Measurements from ENCODE around the gene ALG9. TPM values are rescaled to one million over a fixed set of nuclear protein-coding genes. Genes with fewer than 3 reads are reported as not detected.

Gene ALG9
- total RNA-seq, 1 donor from 2014 or later: 69.4 TPM

DNA sequence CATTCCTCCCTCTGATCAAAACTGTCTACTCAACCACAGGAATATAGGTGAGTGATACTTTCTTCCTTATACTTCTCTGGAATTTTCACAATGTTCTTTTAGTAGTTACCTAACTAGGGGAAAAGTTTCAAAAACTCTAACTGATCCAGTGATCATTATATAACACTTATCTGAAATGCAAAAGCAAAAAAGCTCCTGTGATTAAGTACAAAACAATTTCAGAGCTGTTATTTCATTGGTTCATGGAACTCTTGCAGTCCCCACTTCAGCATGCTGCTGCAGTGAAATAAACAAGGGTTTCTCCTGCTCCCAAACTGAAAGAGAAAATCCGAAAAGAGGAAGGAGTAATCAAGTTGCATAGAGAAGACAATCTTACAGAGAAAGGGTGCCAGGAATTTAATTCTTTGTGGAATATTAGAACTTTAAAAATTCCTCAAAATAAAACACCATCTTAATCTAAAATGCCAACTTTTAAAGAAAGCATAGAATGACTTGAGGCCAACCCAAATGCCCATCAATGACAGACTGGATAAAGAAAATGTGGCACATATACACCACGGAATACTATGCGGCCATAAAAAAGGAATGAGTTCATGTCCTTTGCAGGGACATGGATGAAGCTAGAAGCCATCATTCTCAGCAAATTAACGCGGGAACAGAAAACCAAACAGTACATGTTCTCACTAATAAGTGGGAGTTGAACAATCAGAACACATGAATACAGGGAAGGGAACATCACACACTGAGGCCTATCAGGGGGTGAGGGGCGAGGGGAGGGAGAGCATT is 125.5 kb downstream of the ALG9 start:
- peaks cover 3% of the 10 kb centered on the region for H3K27me3 Mint-ChIP-seq (ENCODE audit: unreplicated experiment)
- no peak overlapping the region for H3K27ac Mint-ChIP-seq (ENCODE audit: unreplicated experiment)
- TF ChIP-seq, protein P1, sequence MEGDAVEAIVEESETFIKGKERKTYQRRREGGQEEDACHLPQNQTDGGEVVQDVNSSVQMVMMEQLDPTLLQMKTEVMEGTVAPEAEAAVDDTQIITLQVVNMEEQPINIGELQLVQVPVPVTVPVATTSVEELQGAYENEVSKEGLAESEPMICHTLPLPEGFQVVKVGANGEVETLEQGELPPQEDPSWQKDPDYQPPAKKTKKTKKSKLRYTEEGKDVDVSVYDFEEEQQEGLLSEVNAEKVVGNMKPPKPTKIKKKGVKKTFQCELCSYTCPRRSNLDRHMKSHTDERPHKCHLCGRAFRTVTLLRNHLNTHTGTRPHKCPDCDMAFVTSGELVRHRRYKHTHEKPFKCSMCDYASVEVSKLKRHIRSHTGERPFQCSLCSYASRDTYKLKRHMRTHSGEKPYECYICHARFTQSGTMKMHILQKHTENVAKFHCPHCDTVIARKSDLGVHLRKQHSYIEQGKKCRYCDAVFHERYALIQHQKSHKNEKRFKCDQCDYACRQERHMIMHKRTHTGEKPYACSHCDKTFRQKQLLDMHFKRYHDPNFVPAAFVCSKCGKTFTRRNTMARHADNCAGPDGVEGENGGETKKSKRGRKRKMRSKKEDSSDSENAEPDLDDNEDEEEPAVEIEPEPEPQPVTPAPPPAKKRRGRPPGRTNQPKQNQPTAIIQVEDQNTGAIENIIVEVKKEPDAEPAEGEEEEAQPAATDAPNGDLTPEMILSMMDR (IDR thresholded peaks at IDR 0.05; ENCODE audit: partially characterized antibody, unreplicated experiment): no peak
- peaks cover 6% of the 10 kb centered on the region for H3K4me1 Mint-ChIP-seq (ENCODE audit: low read depth, unreplicated experiment)
- no peaks in the 10 kb centered on the region for H3K36me3 Mint-ChIP-seq (ENCODE audit: unreplicated experiment)
- H3K4me3 Mint-ChIP-seq (ENCODE audit: unreplicated experiment): no peak overlapping the region
- DNase-seq: no peak
- H3K9me3 Mint-ChIP-seq (ENCODE audit: unreplicated experiment): no peaks in the 10 kb centered on the region

- H3K27me3 Mint-ChIP-seq (ENCODE audit: unreplicated experiment): no peaks in the 10 kb centered on the region
Observed at GRCh38 chr11:111743700-111744099, 127.7 kb downstream of the ALG9 start.

DNA sequence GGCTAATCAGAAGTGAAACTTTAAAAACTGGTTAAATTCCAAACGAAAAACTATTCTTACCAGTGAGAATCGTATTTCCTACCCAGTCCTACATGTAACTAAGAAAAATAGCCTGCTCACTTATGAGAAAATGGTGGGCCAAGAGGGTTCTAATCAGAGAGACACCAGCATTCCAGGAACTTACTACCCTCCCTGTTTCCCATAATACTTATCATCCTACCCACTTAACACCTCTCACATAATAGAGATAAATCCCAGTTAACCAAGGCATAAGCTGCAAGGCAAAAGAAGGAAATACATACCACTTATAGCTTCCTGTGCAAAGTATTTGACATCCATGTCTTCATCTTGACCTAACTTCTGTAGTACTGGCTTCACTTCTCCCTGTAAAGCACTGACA is 129.6 kb downstream of the ALG9 start:
- Mint-ChIP-seq H3K4me3 (ENCODE audit: unreplicated experiment) (no peak overlapping the region), H3K9me3 (ENCODE audit: unreplicated experiment) (no peaks in the 10 kb centered on the region), H3K36me3 (ENCODE audit: unreplicated experiment) (no peaks in the 10 kb centered on the region), H3K27ac (ENCODE audit: unreplicated experiment) (no peak overlapping the region), H3K4me1 (ENCODE audit: low read depth, unreplicated experiment) (no peaks in the 10 kb centered on the region), H3K27me3 (ENCODE audit: unreplicated experiment) (no peaks in the 10 kb centered on the region)
- no peak for DNase-seq
- TF ChIP-seq, protein P1 (IDR thresholded peaks at IDR 0.05; ENCODE audit: partially characterized antibody, unreplicated experiment): no peak

More at GRCh38 chr11:111743700-111744099, 127.7 kb downstream of the ALG9 start:
- DNase-seq: no peak
- H3K4me3 Mint-ChIP-seq (ENCODE audit: unreplicated experiment): no peak overlapping the region
- no peaks in the 10 kb centered on the region for H3K9me3 Mint-ChIP-seq (ENCODE audit: unreplicated experiment)
- peaks cover 6% of the 10 kb centered on the region for H3K4me1 Mint-ChIP-seq (ENCODE audit: low read depth, unreplicated experiment)
- no peak overlapping the region for H3K27ac Mint-ChIP-seq (ENCODE audit: unreplicated experiment)
- TF ChIP-seq, protein P1 (IDR thresholded peaks at IDR 0.05; ENCODE audit: partially characterized antibody, unreplicated experiment): no peak
- H3K36me3 Mint-ChIP-seq (ENCODE audit: unreplicated experiment): no peaks in the 10 kb centered on the region

DNA sequence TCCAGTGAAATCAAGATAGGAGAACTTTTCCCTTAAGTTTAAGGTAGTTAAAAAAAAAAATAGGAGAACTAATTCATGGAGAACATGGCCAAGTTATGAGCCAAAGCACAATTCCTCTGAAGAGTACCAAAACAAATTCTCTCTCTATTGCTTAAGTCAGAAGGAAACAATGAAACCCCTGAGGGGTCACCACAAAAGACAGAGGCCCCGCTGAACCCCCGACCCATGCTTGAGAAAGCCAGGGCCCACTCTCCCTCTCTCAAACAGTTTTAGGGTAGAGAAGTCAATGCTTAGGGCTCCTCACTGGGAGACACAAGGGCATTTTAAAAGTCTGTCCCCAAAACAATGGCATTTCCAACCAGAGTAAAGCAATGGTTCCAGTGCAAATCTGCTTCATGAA is 132.1 kb downstream of the ALG9 start:
- Mint-ChIP-seq H3K27ac (ENCODE audit: unreplicated experiment) (no peak overlapping the region), H3K36me3 (ENCODE audit: unreplicated experiment) (no peaks in the 10 kb centered on the region), H3K4me3 (ENCODE audit: unreplicated experiment) (no peak overlapping the region), H3K4me1 (ENCODE audit: low read depth, unreplicated experiment) (peaks cover 12% of the 10 kb centered on the region), H3K9me3 (ENCODE audit: unreplicated experiment) (peaks cover 3% of the 10 kb centered on the region), H3K27me3 (ENCODE audit: unreplicated experiment) (peaks cover 2% of the 10 kb centered on the region)
- DNase-seq: no peak
- TF ChIP-seq, protein P1 (IDR thresholded peaks at IDR 0.05; ENCODE audit: partially characterized antibody, unreplicated experiment): no peak

DNA sequence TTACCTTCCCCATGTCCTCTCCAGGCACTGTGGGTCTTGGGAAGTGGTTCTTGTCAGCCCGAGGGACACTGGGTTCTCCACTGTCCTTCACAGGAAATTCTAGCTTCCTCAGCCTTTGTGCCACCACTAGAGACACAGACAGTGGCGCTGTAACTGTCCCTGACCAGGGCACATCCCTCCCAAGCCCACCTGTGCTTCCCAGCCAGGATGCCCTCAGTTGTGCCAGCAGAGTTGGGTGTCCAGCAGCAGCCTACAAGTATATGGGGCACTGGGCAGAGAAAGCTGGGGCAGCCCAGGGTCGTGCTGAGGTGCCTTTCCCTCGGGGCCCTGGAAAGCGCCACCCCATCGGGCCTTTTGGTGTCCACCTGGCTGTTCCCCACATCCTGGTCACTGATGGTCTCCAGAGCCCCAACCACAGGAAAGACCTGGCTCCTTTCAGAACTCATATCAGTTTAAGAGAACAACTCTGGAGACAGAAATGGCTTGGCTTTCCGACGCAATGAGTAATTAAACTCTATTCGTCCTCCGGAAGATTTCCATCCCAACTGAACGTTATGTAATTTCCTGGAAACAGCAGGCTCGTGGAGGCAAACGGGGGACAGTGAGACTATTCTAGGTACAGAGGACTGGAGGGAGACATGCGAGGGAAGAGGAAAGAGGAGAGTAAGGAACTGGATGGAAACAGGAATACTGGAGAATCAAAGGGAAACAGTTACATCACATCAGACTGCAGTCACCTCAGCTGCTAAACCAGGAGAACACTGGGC is 133.8 kb downstream of the ALG9 start:
- TF ChIP-seq, protein P1 (IDR thresholded peaks at IDR 0.05; ENCODE audit: partially characterized antibody, unreplicated experiment): no peak
- no peak overlapping the region for H3K4me3 Mint-ChIP-seq (ENCODE audit: unreplicated experiment)
- peaks cover 3% of the 10 kb centered on the region for H3K9me3 Mint-ChIP-seq (ENCODE audit: unreplicated experiment)
- H3K4me1 Mint-ChIP-seq (ENCODE audit: low read depth, unreplicated experiment): peaks cover 12% of the 10 kb centered on the region
- H3K27ac Mint-ChIP-seq (ENCODE audit: unreplicated experiment): no peak overlapping the region
- H3K36me3 Mint-ChIP-seq (ENCODE audit: unreplicated experiment): no peaks in the 10 kb centered on the region
- H3K27me3 Mint-ChIP-seq (ENCODE audit: unreplicated experiment): peaks cover 2% of the 10 kb centered on the region
- no peak for DNase-seq

Measured in glutamatergic neuron (in vitro differentiated cells).